ENCODE data around the gene PCDH19. TPM values are rescaled to one million over a fixed set of nuclear protein-coding genes. Genes with fewer than 3 reads are reported as not detected.

Gene PCDH19
- total RNA-seq, 1 experiment from 2014 or later, result 1.2 TPM

GRCh38 chrX:100263650-100264049 is 146.4 kb downstream of the PCDH19 start:
- no peak overlapping the region for H3K9ac ChIP-seq (ENCODE audit: extremely low read depth, insufficient read length, low read length)
- H3K4ac ChIP-seq (ENCODE audit: low read depth, low read length), result no peak overlapping the region
- H2AFZ ChIP-seq (ENCODE audit: low read length), result no peak overlapping the region
- DNase-seq, result no peak
- TF ChIP-seq CTCF (conservative IDR thresholded peaks at IDR 0.05), result no peak
- no peaks in the 10 kb centered on the region for H3K79me2 ChIP-seq (ENCODE audit: insufficient read depth, low read length)
- H3K4me1 Mint-ChIP-seq, result peaks cover under 1% of the 10 kb centered on the region in 2 experiments; a peak in 3 of 4 replicates
- no peak overlapping the region for H2AK5ac ChIP-seq (ENCODE audit: insufficient read length, low read length)
- no CpG with 5 or more reads among the region's 3 CpGs for WGBS (ENCODE audit: extremely low coverage, insufficient read length, low lambda C conversion rate)
- H3K9me3 Mint-ChIP-seq, result peaks cover 0 to 3% of the 10 kb centered on the region in 2 experiments; a peak in 3 of 5 replicates
- no peaks in the 10 kb centered on the region for H3K9me3 ChIP-seq (ENCODE audit: control insufficient read depth, low read depth, low read length)
- H3K4me2 ChIP-seq (ENCODE audit: insufficient read depth, insufficient read length, low read length), result no peak overlapping the region
- H4K5ac ChIP-seq (ENCODE audit: insufficient read length, low read depth, low read length), result no peak overlapping the region
- H4K20me1 ChIP-seq (ENCODE audit: control insufficient read depth, insufficient read depth, insufficient read length), result no peaks in the 10 kb centered on the region
- no peak overlapping the region for H4K91ac ChIP-seq (ENCODE audit: insufficient read length, low read depth, low read length)
- no peaks in the 10 kb centered on the region for H3K27me3 ChIP-seq (ENCODE audit: insufficient read depth, low read length)
- H2BK20ac ChIP-seq (ENCODE audit: low read depth, low read length, poor library complexity, severe bottlenecking), result no peak overlapping the region
- no peak overlapping the region for H2BK15ac ChIP-seq (ENCODE audit: low read depth, low read length)
- H3K27ac ChIP-seq (ENCODE audit: insufficient read length, low read depth, low read length), result no peak overlapping the region
- no peak overlapping the region for H3T11ph ChIP-seq (ENCODE audit: low read length)
- H3K18ac ChIP-seq (ENCODE audit: insufficient read length, low read depth, low read length), result no peak overlapping the region
- no peak overlapping the region for H3K27ac Mint-ChIP-seq
- H4K8ac ChIP-seq (replicated peaks; ENCODE audit: insufficient read length, low read depth, low read length), result no peak overlapping the region
- no peak overlapping the region for H3K56ac ChIP-seq (ENCODE audit: insufficient read length, low read depth, low read length)
- no peaks in the 10 kb centered on the region for H3K79me1 ChIP-seq (ENCODE audit: insufficient read depth, low read depth, low read length, poor library complexity, severe bottlenecking)
- H2BK5ac ChIP-seq (ENCODE audit: insufficient read length, low read length), result no peak overlapping the region
- H3K36me3 Mint-ChIP-seq (ENCODE audit: insufficient read depth in 1 of 3, low read depth in 3 of 3), result no peaks in the 10 kb centered on the region
- no peak overlapping the region for H2BK120ac ChIP-seq (ENCODE audit: low read depth, low read length, poor library complexity, severe bottlenecking)
- no peak overlapping the region for H3K4me3 Mint-ChIP-seq
- H3K23me2 ChIP-seq (ENCODE audit: insufficient read length, low read depth, low read length, poor library complexity, severe bottlenecking), result no peaks in the 10 kb centered on the region
- no peak overlapping the region for H2BK12ac ChIP-seq (ENCODE audit: insufficient read length, low read depth, low read length)
- H3K14ac ChIP-seq (ENCODE audit: insufficient read depth, low read length), result no peak overlapping the region
- H3K23ac ChIP-seq (ENCODE audit: insufficient read length, low read depth, low read length), result no peak overlapping the region
- no peaks in the 10 kb centered on the region for H3K4me1 ChIP-seq (ENCODE audit: insufficient read depth, low read length)
- peaks cover 7% of the 10 kb centered on the region for H3K27me3 Mint-ChIP-seq (ENCODE audit: low read depth)
